DOHH2 (cell line): ENCODE data around the gene OSR1.

ENCODE experiments used
- H3F3A ChIP-seq: fragments of 200-600 bp; sonication (generic), shearing (Covaris generic); 2 replicates; pipeline ENCODE4 v1.6.0; 2016; ENCODE audit warnings: antibody characterized with exemption, mild to moderate bottlenecking; ENCODE audit not compliant: control insufficient read depth, insufficient read depth
- H3K27ac ChIP-seq: fragments of 200-600 bp; sonication (generic); 2 replicates; pipeline ENCODE4 v1.5.1; 2014; ENCODE audit warnings: low read depth, mild to moderate bottlenecking, low read length, moderate library complexity
- H3K27me3 ChIP-seq: fragments of 200-600 bp; sonication (generic); 2 replicates; pipeline ENCODE4 v1.6.1; 2014; ENCODE audit warnings: mild to moderate bottlenecking, low read length, mixed read lengths; ENCODE audit not compliant: control insufficient read depth
- H3K36me3 ChIP-seq: fragments of 200-600 bp; sonication (generic); 2 replicates; pipeline ENCODE4 v1.6.1; 2014; ENCODE audit warnings: mild to moderate bottlenecking, low read length, moderate library complexity, mixed read lengths; ENCODE audit not compliant: control insufficient read depth
- H3K4me1 ChIP-seq: fragments of 200-600 bp; sonication (generic); 2 replicates; pipeline ENCODE4 v1.6.1; 2014; ENCODE audit warnings: mild to moderate bottlenecking, low read length, mixed read lengths; ENCODE audit not compliant: control insufficient read depth
- H3K4me2 ChIP-seq: fragments of 200-600 bp; sonication (generic); 2 replicates; pipeline ENCODE4 v1.6.0; 2014; ENCODE audit warnings: mild to moderate bottlenecking, low read length, moderate library complexity
- H3K4me3 ChIP-seq: fragments of 200-600 bp; sonication (generic); 2 replicates; pipeline ENCODE4 v1.5.1; 2014; ENCODE audit warnings: mild to moderate bottlenecking, low read length, mixed read lengths
- H3K79me2 ChIP-seq: fragments of 200-600 bp; sonication (generic); 2 replicates; pipeline ENCODE4 v1.6.1; 2014; ENCODE audit warnings: mild to moderate bottlenecking, low read length, mixed read lengths; ENCODE audit not compliant: control insufficient read depth
- H3K9me2 ChIP-seq: fragments of 200-600 bp; sonication (generic); replicated peaks from 2 replicates; pipeline ENCODE4 v1.6.1; 2014; ENCODE audit warnings: mild to moderate bottlenecking, low read length, mixed read lengths; ENCODE audit not compliant: control insufficient read depth
- H3K9me3 ChIP-seq: fragments of 200-600 bp; sonication (generic); 2 replicates; pipeline ENCODE4 v1.6.1; 2014; ENCODE audit warnings: antibody characterized with exemption, low read length, mixed read lengths; ENCODE audit not compliant: control insufficient read depth, insufficient read depth
- H4K20me1 ChIP-seq: fragments of 200-600 bp; sonication (generic); 2 replicates; pipeline ENCODE4 v1.6.0; 2014; ENCODE audit warnings: low read depth, mild to moderate bottlenecking, antibody characterized with exemption, low read length, moderate library complexity; ENCODE audit not compliant: control insufficient read depth, insufficient read depth
- CTCF ChIP-seq: fragments of 200-600 bp; sonication (generic); IDR thresholded peaks from one replicate; pipeline ENCODE4 v1.5.1; 2014; ENCODE audit warnings: antibody characterized with exemption, mild to moderate bottlenecking, low read depth, low read length; ENCODE audit not compliant: poor library complexity, severe bottlenecking
- EZH2phosphoT487 ChIP-seq: fragments of 200-600 bp; sonication (generic); IDR thresholded peaks from 2 replicates; pipeline ENCODE4 v1.6.1; 2017; ENCODE audit warnings: borderline replicate concordance, mild to moderate bottlenecking, antibody characterized with exemption, low read length, moderate library complexity, mixed read lengths

OSR1 gene

GRCh38 chr2:19380532-19380931, 22.1 kb upstream of the OSR1 start:
- Histone ChIP-seq H3K27ac (no peak overlapping the region), H3K4me1 (no peaks in the 10 kb centered on the region), H3K36me3 (no peaks in the 10 kb centered on the region), H3K9me3 (no peaks in the 10 kb centered on the region), H4K20me1 (no peaks in the 10 kb centered on the region), H3F3A (no peaks in the 10 kb centered on the region), H3K9me2 (no peaks in the 10 kb centered on the region), H3K27me3 (peaks cover 6% of the 10 kb centered on the region), H3K4me3 (no peak overlapping the region), H3K4me2 (no peak overlapping the region), H3K79me2 (no peaks in the 10 kb centered on the region)
- no peak for TF ChIP-seq EZH2phosphoT487

GRCh38 chr2:19378939-19379338, 20.5 kb upstream of the OSR1 start:
- H3K79me2 ChIP-seq = no peaks in the 10 kb centered on the region
- no peaks in the 10 kb centered on the region for H3K9me2 ChIP-seq
- H3K27ac ChIP-seq = no peak overlapping the region
- no peaks in the 10 kb centered on the region for H3K4me1 ChIP-seq
- H3K27me3 ChIP-seq = peaks cover 6% of the 10 kb centered on the region
- no peak overlapping the region for H3K4me2 ChIP-seq
- H4K20me1 ChIP-seq = no peaks in the 10 kb centered on the region
- no peak overlapping the region for H3K4me3 ChIP-seq
- no peaks in the 10 kb centered on the region for H3K9me3 ChIP-seq
- H3F3A ChIP-seq = no peaks in the 10 kb centered on the region
- no peaks in the 10 kb centered on the region for H3K36me3 ChIP-seq
- TF ChIP-seq CTCF (no peak), EZH2phosphoT487 (no peak)

- H3K4me3 ChIP-seq = no peak overlapping the region
- no peaks in the 10 kb centered on the region for H3K36me3 ChIP-seq
- H3K27ac ChIP-seq = no peak overlapping the region
- no peaks in the 10 kb centered on the region for H4K20me1 ChIP-seq
- no peaks in the 10 kb centered on the region for H3K9me2 ChIP-seq
- no peaks in the 10 kb centered on the region for H3F3A ChIP-seq
- no peak for TF ChIP-seq CTCF
- no peak for TF ChIP-seq EZH2phosphoT487
- no peaks in the 10 kb centered on the region for H3K79me2 ChIP-seq
- no peaks in the 10 kb centered on the region for H3K9me3 ChIP-seq
- H3K27me3 ChIP-seq = peaks cover 6% of the 10 kb centered on the region
- no peak overlapping the region for H3K4me2 ChIP-seq
- no peaks in the 10 kb centered on the region for H3K4me1 ChIP-seq
Observed at GRCh38 chr2:19377717-19378116, 19.3 kb upstream of the OSR1 start.

- H3K27me3 ChIP-seq = peaks cover 9% of the 10 kb centered on the region
- no peaks in the 10 kb centered on the region for H3K36me3 ChIP-seq
- H3F3A ChIP-seq = no peaks in the 10 kb centered on the region
- no peak overlapping the region for H3K4me2 ChIP-seq
- no peak overlapping the region for H3K27ac ChIP-seq
- H3K9me3 ChIP-seq = no peaks in the 10 kb centered on the region
- no peaks in the 10 kb centered on the region for H4K20me1 ChIP-seq
- H3K4me3 ChIP-seq = no peak overlapping the region
- H3K9me2 ChIP-seq = no peaks in the 10 kb centered on the region
- no peaks in the 10 kb centered on the region for H3K4me1 ChIP-seq
- TF ChIP-seq EZH2phosphoT487 (no peak), CTCF (no peak)
- H3K79me2 ChIP-seq = no peaks in the 10 kb centered on the region
Observed at GRCh38 chr2:19373352-19373751, 14.9 kb upstream of the OSR1 start.
